MCF 10A (cell line): ENCODE data around the gene TCAIM. TPM values are rescaled to one million over a fixed set of nuclear protein-coding genes. Genes with fewer than 3 reads are reported as not detected.

ENCODE experiments used
- Bru-seq: library from RNA; stranded (reverse); fragments of 400-500 nt; gene quantifications from one replicate; lab custom pipeline; 2021; lab: Mats Ljungman, UMichigan
- BruChase-seq, 2 experiments: library from RNA; stranded (reverse); fragments of 400-500 nt; gene quantifications; one replicate each; lab custom pipeline; 2021; lab: Mats Ljungman, UMichigan
- BruUV-seq: library from RNA; stranded (reverse); fragments of 400-500 nt; replicated peaks from 2 replicates; lab custom pipeline; 2021; lab: Mats Ljungman, UMichigan
- CTCF ChIA-PET: fragments of 300-600 bp; sonication (Branson Sonifier 250); formaldehyde crosslinking; extraction: SDS; loops from one replicate; lab custom pipeline; 2021; ENCODE audit warnings: antibody characterized with exemption, inconsistent platforms; lab: Yijun Ruan, JAX
- POLR2A ChIA-PET: fragments of 300-600, 350-650 bp; sonication (Branson Sonifier 250); formaldehyde crosslinking; extraction: SDS; loops from one replicate; lab custom pipeline; 2020; ENCODE audit warnings: antibody characterized with exemption, inconsistent platforms; lab: Yijun Ruan, JAX
- DNase-seq: peaks from one replicate; pipeline ENCODE4 v3.0.0-alpha.2; 2018; ENCODE audit not compliant: unreplicated experiment
- H3K27ac Mint-ChIP-seq: one replicate; pipeline ENCODE4 v1.8.0; 2022; ENCODE audit warnings: mild to moderate bottlenecking, low read depth, mixed read lengths; ENCODE audit not compliant: unreplicated experiment
- H3K27me3 Mint-ChIP-seq: one replicate; pipeline ENCODE4 v1.8.0; 2022; ENCODE audit warnings: mixed read lengths; ENCODE audit not compliant: insufficient read depth, unreplicated experiment
- H3K36me3 Mint-ChIP-seq: one replicate; pipeline ENCODE4 v1.8.0; 2022; ENCODE audit warnings: mild to moderate bottlenecking, moderate library complexity, mixed read lengths; ENCODE audit not compliant: insufficient read depth, unreplicated experiment
- H3K4me1 Mint-ChIP-seq: one replicate; pipeline ENCODE4 v1.8.0; 2022; ENCODE audit warnings: mixed read lengths; ENCODE audit not compliant: insufficient read depth, unreplicated experiment
- H3K4me3 Mint-ChIP-seq: one replicate; pipeline ENCODE4 v1.8.0; 2022; ENCODE audit warnings: mild to moderate bottlenecking, moderate library complexity, mixed read lengths; ENCODE audit not compliant: unreplicated experiment
- H3K9me3 Mint-ChIP-seq: one replicate; pipeline ENCODE4 v1.8.0; 2022; ENCODE audit warnings: mixed read lengths; ENCODE audit not compliant: unreplicated experiment
- CTCF ChIP-seq: fragments of 200-600 bp; IDR thresholded peaks from one replicate; pipeline ENCODE4 v1.8.0; 2022; ENCODE audit warnings: antibody characterized with exemption, mild to moderate bottlenecking; ENCODE audit not compliant: unreplicated experiment
- intact Hi-C: fragments of 100-400 bp; cut with micrococcal nuclease; formaldehyde crosslinking; loops from 2 replicates; pipeline ENCODE4 v1.14.1; 2022
- long read RNA-seq: library from polyadenylated mRNA; stranded (forward); transcript quantifications from one replicate; pipeline ENCODE4 v2.0.0, GENCODE V29; 2022
- total RNA-seq: library from RNA; stranded (reverse); gene quantifications from 2 replicates; pipeline ENCODE4 v1.2.3, GENCODE V29; 2022

The TCAIM gene
- total RNA-seq = 20.4 and 26.6 TPM in 2 replicates
- percentile 71 among the genes with signal in this experiment for Bru-seq, nascent RNA
- percentile 72 among the genes with signal in this experiment for BruChase-seq, experiment 1, labeled RNA remaining after a 6-hour chase
- BruChase-seq, experiment 2, labeled RNA remaining after a 2-hour chase = percentile 79 among the genes with signal in this experiment
- long read RNA-seq, transcript TCAIM-201 (11 exons, 3,687 nt) = minor isoform, 11 of 78 reads
- long read RNA-seq, transcript TCAIM-203 (4 exons, 2,178 nt) = major isoform, 26 of 78 reads
- long read RNA-seq, transcript TCAIM-202 (4 exons, 1,998 nt) = minor isoform, 10 of 78 reads
- long read RNA-seq, transcript TCAIM-204 (11 exons, 3,306 nt) = minor isoform, 5 of 78 reads
- long read RNA-seq, partial matches to known transcripts = 2 of 78 reads
- long read RNA-seq, other reads (novel, unspliced or antisense) = 18 of 78 reads

GRCh38 chr3:44338010-44338827, at the start of gene TCAIM:
Gene TCAIM, plus strand, starts transcription at chr3:44338766. Its CDS starts 16,017 bp downstream, at chr3:44354783.
- CTCF ChIA-PET = interaction anchor here (0.6 to 1.7 kb wide), 2 partner anchors 14 to 31 kb away, joined by 3 to 4 read pairs; no protein-coding TSS in a partner anchor
- Mint-ChIP-seq H3K27ac (peak within 1 kb of the TSS; percentile 95), H3K27me3 (peaks cover 8% of the 10 kb centered on the region), H3K4me3 (peak within 1 kb of the TSS; percentile 90), H3K9me3 (no peaks in the 10 kb centered on the region), H3K36me3 (peaks cover 11% of the 10 kb centered on the region), H3K4me1 (peaks cover 29% of the 10 kb centered on the region)
- TF ChIP-seq CTCF = no peak
- intact Hi-C loops = loop anchor here (2.0 kb wide), 1 partner anchor 139 kb away; the partner anchor contains the start of gene ZNF445
- peak; percentile 98 for DNase-seq
- POLR2A ChIA-PET = interaction anchor here (0.7 to 4.4 kb wide), 23 partner anchors 9 to 700 kb away, joined by 3 to 39 read pairs (median 4); partner anchors contain the start of genes ABHD5, ZNF197 and ZNF445
- BruUV-seq = no TSS peak

- POLR2A ChIA-PET = interaction anchor here (0.8 to 1.1 kb wide), 2 partner anchors 17 to 26 kb away, joined by 3 to 4 read pairs; no protein-coding TSS in a partner anchor
- intact Hi-C loops = no loop called here
- peaks cover 11% of the 10 kb centered on the region for H3K4me1 Mint-ChIP-seq
- no peaks in the 10 kb centered on the region for H3K9me3 Mint-ChIP-seq
- no TSS peak for BruUV-seq
- no peak for TF ChIP-seq CTCF
- no peak overlapping the region for H3K27ac Mint-ChIP-seq
- CTCF ChIA-PET = interaction anchor here (1.0 kb wide), 1 partner anchor 1743 kb away, joined by 5 read pairs; no protein-coding TSS in a partner anchor
- no peaks in the 10 kb centered on the region for H3K27me3 Mint-ChIP-seq
- no peaks in the 10 kb centered on the region for H3K36me3 Mint-ChIP-seq
- no peak overlapping the region for H3K4me3 Mint-ChIP-seq
- no peak for DNase-seq
These were observed 48.6 kb upstream of the TCAIM start for GRCh38 chr3:44289882-44290462.

GRCh38 chr3:44292276-44292675, 46.3 kb upstream of the TCAIM start:
- Mint-ChIP-seq H3K9me3 (no peaks in the 10 kb centered on the region), H3K4me1 (peaks cover 11% of the 10 kb centered on the region), H3K27ac (no peak overlapping the region), H3K4me3 (no peak overlapping the region), H3K36me3 (no peaks in the 10 kb centered on the region), H3K27me3 (no peaks in the 10 kb centered on the region)
- BruUV-seq = no TSS peak
- intact Hi-C loops = no loop called here
- CTCF ChIA-PET = interaction anchor here (0.5 to 0.9 kb wide), 5 partner anchors 13 to 809 kb away, joined by 3 to 4 read pairs (median 3); no protein-coding TSS in a partner anchor
- TF ChIP-seq CTCF = no peak
- POLR2A ChIA-PET = no interaction called here
- no peak for DNase-seq
